ENCODE results near the gene ARSA. TPM values are rescaled to one million over a fixed set of nuclear protein-coding genes. Genes with fewer than 3 reads are reported as not detected.
"Not testable (repeated sequence)": the region's sequence is repeated elsewhere in the genome, so short reads cannot be mapped to it uniquely, and the experiment has no call there.

Gene ARSA
- total and polyA plus RNA-seq, 2 of the 13 experiments (the other 11 are each of a cell fraction or from before 2014, with no cell fraction given): 9.0 to 11.5 TPM

DNA sequence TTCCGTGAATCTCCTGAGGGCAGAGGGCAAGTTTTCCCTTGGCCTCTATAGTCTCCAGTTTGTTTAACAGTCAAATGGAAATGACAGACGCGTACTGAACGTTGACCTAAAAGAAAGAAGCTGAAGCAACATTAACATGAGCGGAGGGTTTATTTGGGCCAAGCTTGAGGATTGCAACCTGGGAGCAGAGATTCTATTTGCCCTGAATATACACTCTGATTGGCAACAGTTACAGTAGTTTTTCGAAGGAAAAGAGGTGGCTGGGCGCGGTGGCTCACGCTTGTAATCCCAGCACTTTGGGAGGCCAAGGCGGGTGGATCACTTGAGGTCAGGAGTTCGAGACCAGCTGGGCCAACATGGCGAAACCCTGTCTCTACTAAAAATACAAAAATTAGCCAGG is 12.3 kb upstream of the ARSA start (continued):
- TF ChIP-seq, protein P1, sequence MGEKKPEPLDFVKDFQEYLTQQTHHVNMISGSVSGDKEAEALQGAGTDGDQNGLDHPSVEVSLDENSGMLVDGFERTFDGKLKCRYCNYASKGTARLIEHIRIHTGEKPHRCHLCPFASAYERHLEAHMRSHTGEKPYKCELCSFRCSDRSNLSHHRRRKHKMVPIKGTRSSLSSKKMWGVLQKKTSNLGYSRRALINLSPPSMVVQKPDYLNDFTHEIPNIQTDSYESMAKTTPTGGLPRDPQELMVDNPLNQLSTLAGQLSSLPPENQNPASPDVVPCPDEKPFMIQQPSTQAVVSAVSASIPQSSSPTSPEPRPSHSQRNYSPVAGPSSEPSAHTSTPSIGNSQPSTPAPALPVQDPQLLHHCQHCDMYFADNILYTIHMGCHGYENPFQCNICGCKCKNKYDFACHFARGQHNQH (CRISPR knock-in tag; IDR thresholded peaks at IDR 0.05): peak; percentile 47; the same call in 1 of the 2 replicates
- TF ChIP-seq, protein P2, sequence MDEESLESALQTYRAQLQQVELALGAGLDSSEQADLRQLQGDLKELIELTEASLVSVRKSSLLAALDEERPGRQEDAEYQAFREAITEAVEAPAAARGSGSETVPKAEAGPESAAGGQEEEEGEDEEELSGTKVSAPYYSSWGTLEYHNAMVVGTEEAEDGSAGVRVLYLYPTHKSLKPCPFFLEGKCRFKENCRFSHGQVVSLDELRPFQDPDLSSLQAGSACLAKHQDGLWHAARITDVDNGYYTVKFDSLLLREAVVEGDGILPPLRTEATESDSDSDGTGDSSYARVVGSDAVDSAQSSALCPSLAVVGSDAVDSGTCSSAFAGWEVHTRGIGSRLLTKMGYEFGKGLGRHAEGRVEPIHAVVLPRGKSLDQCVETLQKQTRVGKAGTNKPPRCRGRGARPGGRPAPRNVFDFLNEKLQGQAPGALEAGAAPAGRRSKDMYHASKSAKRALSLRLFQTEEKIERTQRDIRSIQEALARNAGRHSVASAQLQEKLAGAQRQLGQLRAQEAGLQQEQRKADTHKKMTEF (CRISPR knock-in tag; IDR thresholded peaks at IDR 0.05): peak; percentile 47; the same call in 1 of the 2 replicates
- peak; percentile 80 for TF ChIP-seq TARDBP (CRISPR knock-in tag; IDR thresholded peaks at IDR 0.05)
- peak; percentile 98 for TF ChIP-seq ZNF766 (CRISPR knock-in tag; IDR thresholded peaks at IDR 0.05; ENCODE audit: borderline replicate concordance)
- TF ChIP-seq, protein P3, sequence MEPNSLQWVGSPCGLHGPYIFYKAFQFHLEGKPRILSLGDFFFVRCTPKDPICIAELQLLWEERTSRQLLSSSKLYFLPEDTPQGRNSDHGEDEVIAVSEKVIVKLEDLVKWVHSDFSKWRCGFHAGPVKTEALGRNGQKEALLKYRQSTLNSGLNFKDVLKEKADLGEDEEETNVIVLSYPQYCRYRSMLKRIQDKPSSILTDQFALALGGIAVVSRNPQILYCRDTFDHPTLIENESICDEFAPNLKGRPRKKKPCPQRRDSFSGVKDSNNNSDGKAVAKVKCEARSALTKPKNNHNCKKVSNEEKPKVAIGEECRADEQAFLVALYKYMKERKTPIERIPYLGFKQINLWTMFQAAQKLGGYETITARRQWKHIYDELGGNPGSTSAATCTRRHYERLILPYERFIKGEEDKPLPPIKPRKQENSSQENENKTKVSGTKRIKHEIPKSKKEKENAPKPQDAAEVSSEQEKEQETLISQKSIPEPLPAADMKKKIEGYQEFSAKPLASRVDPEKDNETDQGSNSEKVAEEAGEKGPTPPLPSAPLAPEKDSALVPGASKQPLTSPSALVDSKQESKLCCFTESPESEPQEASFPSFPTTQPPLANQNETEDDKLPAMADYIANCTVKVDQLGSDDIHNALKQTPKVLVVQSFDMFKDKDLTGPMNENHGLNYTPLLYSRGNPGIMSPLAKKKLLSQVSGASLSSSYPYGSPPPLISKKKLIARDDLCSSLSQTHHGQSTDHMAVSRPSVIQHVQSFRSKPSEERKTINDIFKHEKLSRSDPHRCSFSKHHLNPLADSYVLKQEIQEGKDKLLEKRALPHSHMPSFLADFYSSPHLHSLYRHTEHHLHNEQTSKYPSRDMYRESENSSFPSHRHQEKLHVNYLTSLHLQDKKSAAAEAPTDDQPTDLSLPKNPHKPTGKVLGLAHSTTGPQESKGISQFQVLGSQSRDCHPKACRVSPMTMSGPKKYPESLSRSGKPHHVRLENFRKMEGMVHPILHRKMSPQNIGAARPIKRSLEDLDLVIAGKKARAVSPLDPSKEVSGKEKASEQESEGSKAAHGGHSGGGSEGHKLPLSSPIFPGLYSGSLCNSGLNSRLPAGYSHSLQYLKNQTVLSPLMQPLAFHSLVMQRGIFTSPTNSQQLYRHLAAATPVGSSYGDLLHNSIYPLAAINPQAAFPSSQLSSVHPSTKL (CRISPR knock-in tag; IDR thresholded peaks at IDR 0.05): peak; percentile 50
- TF ChIP-seq, protein P4, sequence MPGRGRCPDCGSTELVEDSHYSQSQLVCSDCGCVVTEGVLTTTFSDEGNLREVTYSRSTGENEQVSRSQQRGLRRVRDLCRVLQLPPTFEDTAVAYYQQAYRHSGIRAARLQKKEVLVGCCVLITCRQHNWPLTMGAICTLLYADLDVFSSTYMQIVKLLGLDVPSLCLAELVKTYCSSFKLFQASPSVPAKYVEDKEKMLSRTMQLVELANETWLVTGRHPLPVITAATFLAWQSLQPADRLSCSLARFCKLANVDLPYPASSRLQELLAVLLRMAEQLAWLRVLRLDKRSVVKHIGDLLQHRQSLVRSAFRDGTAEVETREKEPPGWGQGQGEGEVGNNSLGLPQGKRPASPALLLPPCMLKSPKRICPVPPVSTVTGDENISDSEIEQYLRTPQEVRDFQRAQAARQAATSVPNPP (CRISPR knock-in tag; IDR thresholded peaks at IDR 0.05): 0 out of 2 replicates have a peak, but pooled peaks have one; percentile 44
- TF ChIP-seq FOXA1 (IDR thresholded peaks at IDR 0.05); HNF4G (CRISPR knock-in tag; IDR thresholded peaks at IDR 0.05; ENCODE audit: borderline replicate concordance, low read depth); EP300 (CRISPR knock-in tag; IDR thresholded peaks at IDR 0.05; ENCODE audit: borderline replicate concordance): not testable (repeated sequence)
- TF ChIP-seq FOXA1 (CRISPR knock-in tag; IDR thresholded peaks at IDR 0.05): peak; percentile 23; the same call in 1 of the 2 replicates
- peak; percentile 66 for TF ChIP-seq NR2C2 (CRISPR knock-in tag; IDR thresholded peaks at IDR 0.05; ENCODE audit: borderline replicate concordance)
- TF ChIP-seq HNF4G (IDR thresholded peaks at IDR 0.05; ENCODE audit: borderline replicate concordance, low read depth, low read length): peak; percentile 33; the same call in 1 of the 2 replicates
- TF ChIP-seq ARNTL (CRISPR knock-in tag; IDR thresholded peaks at IDR 0.05): 0 out of 2 replicates have a peak, but pooled peaks have one; percentile 37
- TF ChIP-seq NR2F2 (IDR thresholded peaks at IDR 0.05; ENCODE audit: borderline replicate concordance, low read depth): peak; percentile 58; the same call in 1 of the 2 replicates
- TF ChIP-seq HDAC2 (CRISPR knock-in tag; IDR thresholded peaks at IDR 0.05): peak; percentile 44; the same call in 1 of the 2 replicates
- TF ChIP-seq EP300 (IDR thresholded peaks at IDR 0.05; ENCODE audit: low read depth in 2 of 2, low read length in 2 of 2): peak in 1 of 2 experiments; percentile 58; a peak in 1 of 4 replicates
- TF ChIP-seq, protein P5, sequence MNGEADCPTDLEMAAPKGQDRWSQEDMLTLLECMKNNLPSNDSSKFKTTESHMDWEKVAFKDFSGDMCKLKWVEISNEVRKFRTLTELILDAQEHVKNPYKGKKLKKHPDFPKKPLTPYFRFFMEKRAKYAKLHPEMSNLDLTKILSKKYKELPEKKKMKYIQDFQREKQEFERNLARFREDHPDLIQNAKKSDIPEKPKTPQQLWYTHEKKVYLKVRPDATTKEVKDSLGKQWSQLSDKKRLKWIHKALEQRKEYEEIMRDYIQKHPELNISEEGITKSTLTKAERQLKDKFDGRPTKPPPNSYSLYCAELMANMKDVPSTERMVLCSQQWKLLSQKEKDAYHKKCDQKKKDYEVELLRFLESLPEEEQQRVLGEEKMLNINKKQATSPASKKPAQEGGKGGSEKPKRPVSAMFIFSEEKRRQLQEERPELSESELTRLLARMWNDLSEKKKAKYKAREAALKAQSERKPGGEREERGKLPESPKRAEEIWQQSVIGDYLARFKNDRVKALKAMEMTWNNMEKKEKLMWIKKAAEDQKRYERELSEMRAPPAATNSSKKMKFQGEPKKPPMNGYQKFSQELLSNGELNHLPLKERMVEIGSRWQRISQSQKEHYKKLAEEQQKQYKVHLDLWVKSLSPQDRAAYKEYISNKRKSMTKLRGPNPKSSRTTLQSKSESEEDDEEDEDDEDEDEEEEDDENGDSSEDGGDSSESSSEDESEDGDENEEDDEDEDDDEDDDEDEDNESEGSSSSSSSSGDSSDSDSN (CRISPR knock-in tag; IDR thresholded peaks at IDR 0.05): 0 out of 2 replicates have a peak, but pooled peaks have one; percentile 13
- peak; percentile 47 to 48; a peak in 2 of 4 replicates for TF ChIP-seq NR2F1 (CRISPR knock-in tag; IDR thresholded peaks at IDR 0.05)

Data from HepG2 (cell line).